ENCODE data around the gene PCDHGA6.
A peak's percentile ranks its signal among the peaks of the same experiment; 100 is the strongest.
"Not testable (repeated sequence)": the region's sequence is repeated elsewhere in the genome, so short reads cannot be mapped to it uniquely, and the experiment has no call there.

Gene PCDHGA6

DNA sequence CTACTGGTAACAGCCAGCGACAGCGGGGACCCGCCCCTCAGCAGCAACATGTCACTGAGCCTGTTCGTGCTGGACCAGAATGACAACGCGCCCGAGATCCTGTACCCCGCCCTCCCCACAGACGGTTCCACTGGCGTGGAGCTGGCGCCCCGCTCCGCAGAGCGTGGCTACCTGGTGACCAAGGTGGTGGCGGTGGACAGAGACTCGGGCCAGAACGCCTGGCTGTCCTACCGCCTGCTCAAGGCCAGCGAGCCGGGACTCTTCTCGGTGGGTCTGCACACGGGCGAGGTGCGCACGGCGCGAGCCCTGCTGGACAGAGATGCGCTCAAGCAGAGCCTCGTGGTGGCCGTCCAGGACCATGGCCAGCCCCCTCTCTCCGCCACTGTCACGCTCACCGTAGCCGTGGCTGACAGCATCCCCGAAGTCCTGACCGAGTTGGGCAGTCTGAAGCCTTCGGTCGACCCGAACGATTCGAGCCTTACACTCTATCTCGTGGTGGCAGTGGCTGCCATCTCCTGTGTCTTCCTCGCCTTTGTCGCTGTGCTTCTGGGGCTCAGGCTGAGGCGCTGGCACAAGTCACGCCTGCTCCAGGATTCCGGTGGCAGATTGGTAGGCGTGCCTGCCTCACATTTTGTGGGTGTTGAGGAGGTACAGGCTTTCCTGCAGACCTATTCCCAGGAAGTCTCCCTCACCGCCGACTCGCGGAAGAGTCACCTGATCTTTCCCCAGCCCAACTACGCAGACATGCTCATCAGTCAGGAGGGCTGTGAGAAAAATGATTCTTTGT lies 20.9 kb downstream of the PCDHGA6 start:
- DNase-seq, result not testable (repeated sequence)

DNA sequence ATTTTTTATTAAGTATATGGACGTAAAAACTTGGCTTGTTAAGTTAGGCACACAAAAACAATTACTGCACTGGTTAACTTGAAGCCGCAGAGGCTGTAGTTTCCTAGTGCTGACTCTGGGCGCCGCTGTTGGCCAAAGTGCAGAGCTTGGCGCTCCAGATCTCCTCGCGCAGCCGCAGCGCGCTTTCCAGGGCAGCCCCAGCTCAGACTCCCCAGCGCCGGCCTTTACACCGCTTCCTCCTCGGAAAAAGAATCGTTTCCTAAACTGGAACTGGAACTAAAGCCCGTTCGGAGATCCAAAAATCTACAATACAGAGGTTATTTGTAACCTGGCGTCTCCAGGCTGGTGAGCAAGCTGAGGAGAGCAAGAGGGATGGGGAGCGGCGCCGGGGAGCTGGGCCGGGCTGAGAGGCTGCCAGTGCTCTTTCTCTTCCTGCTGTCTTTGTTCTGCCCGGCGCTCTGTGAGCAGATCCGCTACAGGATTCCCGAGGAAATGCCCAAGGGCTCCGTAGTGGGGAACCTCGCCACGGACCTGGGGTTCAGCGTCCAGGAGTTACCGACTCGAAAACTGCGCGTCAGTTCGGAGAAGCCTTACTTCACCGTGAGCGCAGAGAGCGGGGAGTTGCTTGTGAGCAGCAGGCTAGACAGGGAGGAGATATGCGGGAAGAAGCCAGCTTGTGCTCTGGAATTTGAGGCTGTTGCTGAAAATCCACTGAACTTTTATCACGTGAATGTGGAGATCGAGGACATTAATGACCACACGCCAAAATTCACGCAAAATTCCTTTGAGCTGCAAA lies 24.3 kb downstream of the PCDHGA6 start, which contains the start of gene PCDHGB5:
TSS of gene PCDHGB5 (plus strand) at position 192 of the 796 bp plus-strand sequence. CDS start at position 373, 181 bp downstream.
- DNase-seq, result not testable (repeated sequence)

DNA sequence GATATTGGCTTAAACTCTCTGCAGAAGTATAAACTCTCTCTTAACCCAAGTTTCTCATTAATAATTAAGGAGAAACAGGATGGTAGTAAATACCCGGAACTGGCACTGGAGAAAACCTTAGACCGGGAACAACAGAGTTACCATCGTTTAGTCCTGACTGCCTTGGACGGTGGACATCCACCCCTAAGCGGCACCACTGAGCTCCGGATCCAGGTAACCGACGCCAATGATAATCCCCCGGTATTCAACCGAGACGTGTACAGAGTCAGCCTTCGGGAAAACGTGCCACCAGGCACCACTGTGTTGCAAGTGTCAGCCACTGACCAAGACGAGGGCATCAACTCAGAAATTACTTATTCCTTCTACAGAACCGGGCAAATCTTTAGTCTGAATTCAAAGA lies 24.9 kb downstream of the PCDHGA6 start:
- no peak for DNase-seq

DNA sequence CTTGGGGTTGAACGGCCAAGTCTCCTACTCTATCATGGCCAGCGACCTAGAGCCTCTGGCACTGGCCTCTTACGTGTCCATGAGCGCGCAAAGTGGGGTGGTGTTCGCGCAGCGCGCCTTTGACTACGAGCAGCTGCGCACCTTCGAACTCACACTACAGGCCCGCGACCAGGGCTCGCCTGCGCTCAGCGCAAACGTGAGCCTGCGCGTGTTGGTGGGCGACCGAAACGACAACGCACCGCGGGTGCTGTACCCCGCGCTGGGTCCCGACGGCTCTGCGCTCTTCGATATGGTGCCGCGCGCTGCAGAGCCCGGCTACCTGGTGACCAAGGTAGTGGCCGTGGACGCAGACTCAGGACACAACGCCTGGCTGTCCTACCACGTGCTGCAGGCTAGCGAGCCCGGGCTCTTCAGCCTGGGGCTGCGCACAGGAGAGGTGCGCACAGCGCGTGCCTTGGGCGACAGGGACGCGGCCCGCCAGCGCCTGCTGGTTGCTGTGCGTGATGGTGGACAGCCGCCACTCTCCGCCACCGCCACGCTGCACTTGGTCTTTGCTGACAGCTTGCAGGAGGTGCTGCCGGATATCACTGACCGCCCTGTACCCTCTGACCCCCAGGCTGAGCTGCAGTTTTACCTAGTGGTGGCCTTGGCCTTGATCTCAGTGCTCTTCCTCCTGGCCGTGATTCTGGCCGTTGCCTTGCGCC lies 26.0 kb downstream of the PCDHGA6 start:
- no peak for DNase-seq

DNA sequence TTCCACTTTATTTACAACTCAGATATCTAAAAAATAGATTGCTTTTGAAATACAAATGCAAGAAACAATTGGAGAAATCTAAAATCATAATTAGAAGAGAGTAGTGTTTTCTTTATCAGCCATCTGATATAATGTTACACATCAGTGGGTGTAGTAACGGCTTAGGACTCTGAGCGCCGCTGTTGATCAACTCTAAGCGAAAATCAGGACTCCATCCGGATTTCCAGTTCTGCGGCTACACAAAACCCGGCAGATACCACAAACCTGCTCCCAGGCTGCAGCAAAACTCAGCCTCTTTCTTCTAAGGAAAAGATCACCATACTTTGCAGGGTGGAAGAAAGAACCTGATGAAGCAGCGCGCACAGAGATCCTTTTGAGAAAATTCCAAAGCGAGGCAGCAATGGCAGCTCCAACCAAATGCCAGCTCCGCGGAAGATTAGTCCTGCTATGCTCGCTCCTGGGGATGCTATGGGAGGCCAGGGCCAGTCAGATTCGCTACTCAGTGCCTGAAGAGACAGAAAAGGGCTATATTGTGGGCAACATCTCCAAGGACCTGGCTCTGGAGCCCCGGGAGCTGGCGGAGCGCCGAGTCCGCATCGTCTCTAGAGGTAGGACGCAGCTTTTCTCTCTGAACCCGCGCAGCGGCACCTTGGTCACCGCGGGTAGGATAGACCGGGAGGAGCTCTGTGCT lies 29.0 kb downstream of the PCDHGA6 start, which contains the start of gene PCDHGA9:
TSS of gene PCDHGA9 (plus strand) at position 226 of the 691 bp plus-strand sequence. CDS start at position 401, 175 bp downstream.
- no peak for DNase-seq

DNA sequence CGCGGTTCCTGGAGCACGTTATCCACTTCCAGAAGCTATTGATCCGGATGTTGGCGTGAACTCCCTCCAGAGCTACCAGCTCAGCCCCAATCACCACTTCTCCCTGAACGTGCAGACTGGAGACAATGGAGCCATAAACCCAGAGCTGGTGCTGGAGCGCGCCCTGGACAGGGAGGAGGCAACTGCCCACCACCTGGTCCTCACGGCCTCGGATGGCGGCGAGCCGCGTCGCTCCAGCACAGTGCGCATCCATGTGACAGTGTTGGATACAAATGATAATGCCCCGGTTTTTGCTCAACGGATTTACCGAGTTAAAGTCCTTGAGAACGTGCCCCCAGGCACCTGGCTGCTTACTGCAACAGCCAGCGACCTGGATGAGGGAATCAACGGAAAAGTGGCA lies 29.7 kb downstream of the PCDHGA6 start:
- no peak for DNase-seq

DNA sequence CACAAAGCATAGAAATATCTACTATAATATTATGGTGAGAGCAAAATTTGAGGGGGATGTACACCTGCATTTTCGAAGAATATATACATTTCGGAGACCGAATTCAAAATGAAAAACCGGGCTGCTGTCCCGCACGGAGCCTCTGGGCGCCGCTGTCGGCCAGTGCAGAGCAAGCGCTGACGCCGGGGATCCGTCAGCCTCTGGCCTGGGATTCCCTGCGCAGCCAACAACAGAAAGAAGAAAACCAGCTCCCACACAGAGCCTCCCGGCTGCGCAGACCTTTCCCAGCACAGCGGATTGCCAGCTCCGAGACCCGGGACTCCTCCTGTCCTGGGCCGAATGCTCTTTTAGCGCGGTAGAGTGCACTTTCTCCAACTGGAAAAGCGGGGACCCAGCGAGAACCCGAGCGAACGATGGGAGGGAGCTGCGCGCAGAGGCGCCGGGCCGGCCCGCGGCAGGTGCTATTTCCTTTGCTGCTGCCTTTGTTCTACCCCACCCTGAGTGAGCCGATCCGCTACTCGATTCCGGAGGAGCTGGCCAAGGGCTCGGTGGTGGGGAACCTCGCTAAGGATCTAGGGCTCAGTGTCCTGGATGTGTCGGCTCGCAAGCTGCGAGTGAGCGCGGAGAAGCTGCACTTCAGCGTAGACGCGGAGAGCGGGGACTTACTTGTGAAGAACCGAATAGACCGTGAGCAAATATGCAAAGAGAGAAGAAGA lies 34.3 kb downstream of the PCDHGA6 start, which contains the start of gene PCDHGB6:
TSS of gene PCDHGB6 (plus strand) at position 232 of the 716 bp plus-strand sequence. CDS start at position 414, 182 bp downstream.
- DNase-seq, result not testable (repeated sequence)

DNA sequence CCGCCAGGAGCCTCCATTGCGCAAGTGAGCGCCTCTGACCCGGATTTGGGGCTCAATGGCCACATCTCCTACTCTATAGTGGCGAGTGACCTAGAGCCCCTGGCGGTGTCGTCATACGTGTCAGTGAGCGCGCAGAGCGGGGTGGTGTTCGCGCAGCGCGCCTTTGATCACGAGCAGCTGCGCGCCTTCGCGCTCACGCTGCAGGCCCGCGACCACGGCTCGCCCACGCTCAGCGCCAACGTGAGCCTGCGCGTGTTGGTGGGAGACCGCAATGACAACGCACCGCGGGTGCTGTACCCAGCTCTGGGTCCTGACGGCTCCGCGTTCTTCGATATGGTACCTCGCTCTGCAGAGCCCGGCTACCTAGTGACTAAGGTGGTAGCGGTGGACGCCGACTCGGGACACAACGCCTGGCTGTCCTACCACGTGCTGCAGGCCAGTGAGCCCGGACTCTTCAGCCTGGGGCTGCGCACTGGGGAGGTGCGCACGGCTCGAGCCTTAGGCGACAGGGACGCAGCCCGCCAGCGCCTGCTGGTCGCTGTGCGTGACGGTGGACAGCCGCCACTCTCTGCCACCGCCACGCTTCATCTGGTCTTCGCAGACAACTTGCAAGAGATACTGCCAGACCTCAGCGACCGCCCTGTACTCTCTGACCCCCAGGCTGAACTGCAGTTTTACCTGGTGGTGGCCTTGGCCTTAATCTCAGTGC lies 36.1 kb downstream of the PCDHGA6 start:
- no peak for DNase-seq

DNA sequence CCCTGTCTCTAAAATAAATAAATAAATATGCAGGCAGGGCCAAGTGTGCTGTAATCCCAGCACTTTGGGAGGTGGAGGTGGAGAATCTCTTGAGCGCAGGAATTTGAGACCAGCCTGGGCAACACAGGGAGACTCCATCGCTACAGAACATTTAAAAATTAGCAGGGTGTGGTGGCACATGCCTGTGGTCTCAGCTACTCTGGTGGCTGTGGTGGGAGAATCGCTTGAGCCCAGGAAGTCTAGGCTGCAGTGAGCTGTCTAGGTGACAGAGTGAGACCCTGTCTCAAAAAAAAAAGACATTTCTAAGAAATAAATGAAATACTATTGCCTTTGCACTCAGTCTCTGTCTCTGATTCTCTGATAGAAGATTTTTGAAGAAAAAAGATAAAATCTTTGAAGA lies 37.9 kb downstream of the PCDHGA6 start:
- DNase-seq, result no peak

DNA sequence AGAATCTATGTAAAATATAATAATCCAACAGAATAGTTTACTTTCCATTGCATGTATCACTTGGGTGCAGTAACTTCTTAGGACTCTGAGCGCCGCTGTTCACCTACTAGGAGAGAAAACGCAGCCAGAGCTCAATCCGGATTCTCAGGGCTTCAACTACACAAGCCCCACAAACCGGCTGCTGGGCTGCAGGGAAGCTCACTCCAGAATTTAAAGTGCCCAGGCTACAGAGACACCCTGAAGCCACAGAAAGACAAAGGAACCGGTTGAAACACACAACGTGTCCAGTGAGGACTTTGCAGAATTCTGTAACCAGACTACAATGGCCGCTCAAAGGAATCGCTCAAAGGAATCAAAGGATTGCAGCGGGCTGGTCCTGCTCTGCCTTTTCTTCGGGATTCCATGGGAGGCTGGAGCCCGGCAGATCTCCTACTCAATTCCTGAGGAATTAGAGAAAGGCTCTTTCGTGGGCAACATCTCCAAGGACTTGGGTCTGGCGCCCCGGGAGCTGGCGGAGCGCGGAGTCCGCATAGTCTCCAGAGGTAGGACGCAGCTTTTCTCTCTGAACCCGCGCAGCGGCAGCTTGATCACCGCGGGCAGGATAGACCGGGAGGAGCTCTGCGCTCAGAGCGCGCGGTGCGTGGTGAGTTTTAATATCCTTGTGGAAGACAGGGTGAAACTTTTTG lies 39.3 kb downstream of the PCDHGA6 start, which contains the start of gene PCDHGA10:
TSS of gene PCDHGA10 (plus strand) at position 134 of the 686 bp plus-strand sequence. CDS start at position 323, 189 bp downstream.
- DNase-seq, result peak; percentile 53

DNA sequence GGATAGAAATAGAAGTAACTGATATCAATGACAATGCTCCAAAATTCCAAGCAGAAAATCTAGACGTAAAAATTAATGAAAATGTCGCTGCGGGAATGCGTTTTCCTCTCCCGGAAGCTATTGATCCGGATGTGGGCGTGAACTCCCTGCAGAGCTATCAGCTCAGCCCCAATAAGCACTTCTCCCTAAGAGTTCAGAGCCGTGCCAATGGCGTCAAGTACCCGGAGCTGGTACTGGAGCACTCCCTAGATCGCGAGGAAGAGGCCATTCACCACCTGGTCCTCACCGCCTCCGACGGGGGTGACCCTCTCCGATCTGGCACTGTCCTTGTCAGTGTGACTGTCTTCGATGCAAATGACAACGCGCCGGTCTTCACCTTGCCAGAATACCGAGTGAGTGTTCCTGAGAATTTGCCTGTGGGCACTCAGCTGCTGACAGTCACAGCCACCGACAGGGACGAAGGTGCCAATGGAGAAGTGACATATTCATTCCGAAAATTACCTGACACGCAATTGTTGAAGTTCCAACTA lies 39.9 kb downstream of the PCDHGA6 start:
- DNase-seq, result no peak

DNA sequence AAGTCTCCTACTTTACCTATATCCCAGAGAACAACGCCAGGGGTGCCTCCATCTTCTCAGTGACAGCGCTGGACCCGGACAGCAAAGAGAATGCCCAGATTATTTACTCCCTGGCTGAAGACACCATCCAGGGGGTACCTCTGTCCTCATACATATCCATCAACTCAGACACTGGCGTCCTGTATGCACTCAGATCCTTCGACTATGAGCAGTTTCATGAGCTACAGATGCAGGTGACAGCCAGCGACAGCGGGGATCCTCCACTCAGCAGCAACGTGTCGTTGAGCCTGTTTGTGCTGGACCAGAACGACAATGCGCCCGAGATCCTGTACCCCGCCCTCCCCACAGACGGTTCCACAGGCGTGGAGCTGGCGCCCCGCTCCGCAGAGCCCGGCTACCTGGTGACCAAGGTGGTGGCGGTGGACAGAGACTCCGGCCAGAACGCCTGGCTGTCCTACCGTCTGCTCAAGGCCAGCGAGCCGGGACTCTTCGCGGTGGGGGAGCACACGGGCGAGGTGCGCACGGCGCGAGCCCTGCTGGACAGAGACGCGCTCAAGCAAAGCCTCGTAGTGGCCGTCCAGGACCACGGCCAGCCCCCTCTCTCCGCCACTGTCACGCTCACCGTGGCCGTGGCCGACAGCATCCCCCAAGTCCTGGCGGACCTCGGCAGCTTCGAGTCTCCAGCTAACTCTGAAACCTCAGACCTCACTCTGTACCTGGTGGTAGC lies 41.0 kb downstream of the PCDHGA6 start:
- not testable (repeated sequence) for DNase-seq

DNA sequence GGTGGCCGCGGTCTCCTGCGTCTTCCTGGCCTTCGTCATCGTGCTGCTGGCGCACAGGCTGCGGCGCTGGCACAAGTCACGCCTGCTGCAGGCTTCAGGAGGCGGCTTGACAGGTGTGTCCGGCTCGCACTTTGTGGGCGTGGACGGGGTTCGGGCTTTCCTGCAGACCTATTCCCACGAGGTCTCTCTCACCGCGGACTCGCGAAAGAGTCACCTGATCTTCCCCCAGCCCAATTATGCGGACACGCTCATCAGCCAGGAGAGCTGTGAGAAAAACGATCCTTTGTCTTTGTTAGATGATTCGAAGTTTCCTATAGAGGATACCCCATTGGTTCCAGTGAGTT lies 41.6 kb downstream of the PCDHGA6 start:
- DNase-seq, result not testable (repeated sequence)

DNA sequence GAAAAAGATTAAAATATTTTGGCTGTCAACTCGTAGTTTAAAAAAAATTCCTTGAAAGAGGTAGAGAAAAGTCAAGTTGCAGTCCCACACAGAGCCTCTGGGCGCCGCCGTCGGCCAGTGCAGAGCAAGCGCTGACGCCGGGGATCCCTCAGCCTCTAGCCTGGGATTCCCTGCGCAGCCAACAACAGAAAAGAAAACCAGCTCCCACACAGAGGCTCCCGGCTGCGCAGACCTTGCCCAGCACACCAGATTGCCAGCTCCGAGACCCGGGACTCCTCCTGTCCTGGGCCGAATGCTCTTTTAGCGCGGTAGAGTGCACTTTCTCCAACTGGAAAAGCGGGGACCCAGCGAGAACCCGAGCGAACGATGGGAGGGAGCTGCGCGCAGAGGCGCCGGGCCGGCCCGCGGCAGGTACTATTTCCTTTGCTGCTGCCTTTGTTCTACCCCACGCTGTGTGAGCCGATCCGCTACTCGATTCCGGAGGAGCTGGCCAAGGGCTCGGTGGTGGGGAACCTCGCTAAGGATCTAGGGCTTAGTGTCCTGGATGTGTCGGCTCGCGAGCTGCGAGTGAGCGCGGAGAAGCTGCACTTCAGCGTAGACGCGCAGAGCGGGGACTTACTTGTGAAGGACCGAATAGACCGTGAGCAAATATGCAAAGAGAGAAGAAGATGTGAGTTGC lies 43.9 kb downstream of the PCDHGA6 start, which contains the start of gene PCDHGB7:
TSS of gene PCDHGB7 (plus strand) at position 184 of the 679 bp plus-strand sequence. CDS start at position 367, 183 bp downstream.
- peak; percentile 17 for DNase-seq

DNA sequence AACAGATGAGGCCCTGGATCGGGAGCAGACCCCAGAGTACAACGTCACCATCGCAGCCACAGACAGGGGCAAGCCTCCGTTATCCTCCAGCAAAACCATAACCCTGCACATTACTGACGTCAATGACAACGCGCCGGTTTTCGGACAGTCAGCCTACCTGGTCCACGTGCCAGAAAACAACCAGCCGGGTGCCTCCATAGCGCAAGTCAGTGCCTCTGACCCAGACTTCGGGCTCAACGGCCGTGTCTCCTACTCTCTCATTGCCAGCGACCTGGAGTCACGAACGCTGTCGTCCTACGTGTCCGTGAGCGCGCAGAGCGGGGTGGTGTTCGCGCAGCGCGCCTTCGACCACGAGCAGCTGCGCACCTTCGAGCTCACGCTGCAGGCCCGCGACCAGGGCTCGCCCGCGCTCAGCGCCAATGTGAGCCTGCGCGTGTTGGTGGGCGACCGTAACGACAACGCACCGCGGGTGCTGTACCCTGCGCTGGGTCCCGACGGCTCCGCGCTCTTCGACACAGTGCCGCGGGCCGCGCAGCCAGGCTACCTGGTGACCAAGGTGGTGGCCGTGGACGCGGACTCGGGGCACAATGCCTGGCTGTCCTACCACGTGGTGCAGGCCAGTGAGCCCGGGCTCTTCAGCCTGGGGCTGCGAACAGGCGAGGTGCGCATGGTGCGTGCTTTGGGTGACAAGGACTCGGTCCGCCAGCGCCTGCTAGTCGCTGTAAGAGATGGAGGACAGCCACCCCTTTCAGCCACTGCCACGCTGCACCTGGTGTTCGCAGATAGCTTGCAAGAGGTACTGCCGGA lies 45.6 kb downstream of the PCDHGA6 start:
- DNase-seq, result no peak

DNA sequence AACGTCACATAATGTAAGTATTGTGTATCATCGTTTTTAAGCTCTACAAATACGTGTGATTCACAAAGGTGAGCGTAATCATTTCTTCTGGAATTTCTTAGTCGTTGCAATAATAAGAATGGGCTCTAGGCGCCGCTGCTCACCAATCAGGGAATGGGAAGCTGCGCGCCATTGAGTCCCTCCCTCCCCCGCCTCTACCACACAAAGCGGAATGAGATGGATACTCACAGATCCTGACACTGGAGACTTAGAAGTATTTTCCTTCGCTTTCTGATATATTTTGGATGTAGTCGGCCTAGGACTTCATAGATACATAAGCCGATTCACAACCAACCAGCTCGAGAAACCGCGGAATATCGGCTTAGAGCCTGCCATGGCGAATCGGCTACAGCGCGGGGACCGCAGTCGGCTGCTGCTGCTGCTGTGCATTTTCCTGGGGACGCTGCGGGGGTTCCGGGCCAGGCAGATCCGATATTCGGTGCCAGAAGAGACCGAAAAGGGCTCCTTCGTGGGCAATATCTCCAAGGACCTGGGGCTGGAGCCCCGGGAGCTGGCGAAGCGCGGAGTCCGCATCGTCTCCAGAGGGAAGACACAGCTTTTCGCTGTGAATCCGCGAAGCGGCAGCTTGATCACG lies 47.3 kb downstream of the PCDHGA6 start, which contains the start of gene PCDHGA11:
TSS of gene PCDHGA11 (plus strand) at position 197 of the 634 bp plus-strand sequence. CDS start at position 374, 177 bp downstream.
- DNase-seq, result peak; percentile 36

DNA sequence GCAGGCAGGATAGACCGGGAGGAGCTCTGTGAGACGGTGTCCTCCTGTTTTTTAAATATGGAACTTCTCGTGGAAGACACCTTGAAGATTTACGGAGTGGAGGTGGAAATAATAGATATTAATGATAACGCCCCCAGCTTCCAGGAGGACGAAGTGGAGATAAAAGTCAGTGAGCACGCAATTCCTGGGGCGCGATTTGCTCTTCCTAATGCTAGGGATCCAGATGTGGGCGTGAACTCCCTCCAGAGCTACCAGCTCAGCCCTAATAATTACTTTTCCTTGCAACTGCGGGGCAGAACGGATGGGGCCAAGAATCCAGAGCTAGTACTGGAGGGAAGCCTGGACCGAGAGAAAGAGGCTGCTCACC lies 47.8 kb downstream of the PCDHGA6 start:
- DNase-seq, result no peak
